ENCODE data around the gene ZNF268. TPM values are rescaled to one million over a fixed set of nuclear protein-coding genes. Genes with fewer than 3 reads are reported as not detected.

Gene ZNF268
- total RNA-seq, 4 donors from 2014 or later: 15.5 to 36.9 (median 19.0) TPM

DNA sequence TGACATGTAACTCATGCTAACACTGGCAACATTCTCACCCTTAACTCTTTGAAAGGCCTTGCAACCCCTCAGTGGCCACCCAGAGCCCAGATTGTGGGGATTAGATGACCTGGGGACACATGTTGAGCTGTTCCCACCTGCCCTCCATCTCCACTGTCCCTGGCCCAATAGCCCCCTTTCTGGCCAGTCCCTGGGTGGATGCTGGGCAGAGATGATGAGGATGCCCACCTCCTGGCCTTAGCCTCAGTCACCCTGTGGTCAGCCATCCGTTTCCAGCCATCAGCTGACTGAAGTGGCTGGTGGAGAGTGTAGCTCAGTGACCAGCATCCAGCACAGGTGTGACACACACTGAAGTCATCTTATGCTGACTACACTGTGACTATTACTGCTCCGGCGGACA, 49.7 kb downstream of the ZNF268 start:
- Histone ChIP-seq H3K27ac (no peak overlapping the region), H3K36me3 (no peaks in the 10 kb centered on the region), H3K4me3 (no peak overlapping the region), H3K9me3 (peaks cover 0 to 23% (median 0%) of the 10 kb centered on the region in 3 donors), H3K27me3 (peaks cover 18% of the 10 kb centered on the region), H3K4me1 (no peaks in the 10 kb centered on the region)
- TF ChIP-seq POLR2AphosphoS5 (IDR thresholded peaks at IDR 0.05) (no peak), EP300 (IDR thresholded peaks at IDR 0.05) (no peak), POLR2A (IDR thresholded peaks at IDR 0.05) (no peak)
- TF ChIP-seq, protein P1, sequence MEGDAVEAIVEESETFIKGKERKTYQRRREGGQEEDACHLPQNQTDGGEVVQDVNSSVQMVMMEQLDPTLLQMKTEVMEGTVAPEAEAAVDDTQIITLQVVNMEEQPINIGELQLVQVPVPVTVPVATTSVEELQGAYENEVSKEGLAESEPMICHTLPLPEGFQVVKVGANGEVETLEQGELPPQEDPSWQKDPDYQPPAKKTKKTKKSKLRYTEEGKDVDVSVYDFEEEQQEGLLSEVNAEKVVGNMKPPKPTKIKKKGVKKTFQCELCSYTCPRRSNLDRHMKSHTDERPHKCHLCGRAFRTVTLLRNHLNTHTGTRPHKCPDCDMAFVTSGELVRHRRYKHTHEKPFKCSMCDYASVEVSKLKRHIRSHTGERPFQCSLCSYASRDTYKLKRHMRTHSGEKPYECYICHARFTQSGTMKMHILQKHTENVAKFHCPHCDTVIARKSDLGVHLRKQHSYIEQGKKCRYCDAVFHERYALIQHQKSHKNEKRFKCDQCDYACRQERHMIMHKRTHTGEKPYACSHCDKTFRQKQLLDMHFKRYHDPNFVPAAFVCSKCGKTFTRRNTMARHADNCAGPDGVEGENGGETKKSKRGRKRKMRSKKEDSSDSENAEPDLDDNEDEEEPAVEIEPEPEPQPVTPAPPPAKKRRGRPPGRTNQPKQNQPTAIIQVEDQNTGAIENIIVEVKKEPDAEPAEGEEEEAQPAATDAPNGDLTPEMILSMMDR (IDR thresholded peaks at IDR 0.05): no peak
- no peak for ATAC-seq
- no CpG with 5 or more reads among the region's 3 CpGs for WGBS, 2 donors (ENCODE audit: low coverage in 1 of 2)

DNA sequence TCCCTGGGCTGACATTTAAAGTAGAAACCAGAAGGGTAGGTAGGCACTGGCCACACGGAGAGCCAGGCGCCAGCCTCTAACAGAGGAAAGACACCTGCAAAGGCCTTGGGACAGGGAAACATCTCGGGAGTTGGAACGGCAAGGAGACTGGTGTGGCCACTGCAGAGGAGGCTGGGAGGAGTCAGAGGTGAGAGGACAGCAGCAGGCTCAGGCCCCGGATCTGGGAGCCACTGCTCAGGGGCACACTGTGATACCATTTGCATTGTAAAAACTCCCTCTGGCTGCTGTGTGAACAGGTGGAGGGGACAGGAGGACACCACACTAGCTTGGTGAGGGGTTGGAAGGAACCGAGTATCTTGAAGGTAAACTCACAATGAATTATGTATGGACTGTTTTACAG, 51.7 kb downstream of the ZNF268 start:
- 85 to 96% methylated on average over 4 to 5 of the region's 6 CpGs for WGBS, 2 donors (ENCODE audit: low coverage in 1 of 2)
- TF ChIP-seq POLR2AphosphoS5 (IDR thresholded peaks at IDR 0.05): no peak
- TF ChIP-seq EP300 (IDR thresholded peaks at IDR 0.05): no peak
- TF ChIP-seq, protein P1 (IDR thresholded peaks at IDR 0.05): no peak
- TF ChIP-seq POLR2A (IDR thresholded peaks at IDR 0.05): no peak
- Histone ChIP-seq H3K27ac (no peak overlapping the region), H3K4me1 (no peaks in the 10 kb centered on the region), H3K9me3 (peaks cover 0 to 40% (median 0%) of the 10 kb centered on the region in 3 donors), H3K27me3 (peaks cover 29% of the 10 kb centered on the region), H3K36me3 (no peaks in the 10 kb centered on the region), H3K4me3 (no peak overlapping the region)
- no peak for ATAC-seq

DNA sequence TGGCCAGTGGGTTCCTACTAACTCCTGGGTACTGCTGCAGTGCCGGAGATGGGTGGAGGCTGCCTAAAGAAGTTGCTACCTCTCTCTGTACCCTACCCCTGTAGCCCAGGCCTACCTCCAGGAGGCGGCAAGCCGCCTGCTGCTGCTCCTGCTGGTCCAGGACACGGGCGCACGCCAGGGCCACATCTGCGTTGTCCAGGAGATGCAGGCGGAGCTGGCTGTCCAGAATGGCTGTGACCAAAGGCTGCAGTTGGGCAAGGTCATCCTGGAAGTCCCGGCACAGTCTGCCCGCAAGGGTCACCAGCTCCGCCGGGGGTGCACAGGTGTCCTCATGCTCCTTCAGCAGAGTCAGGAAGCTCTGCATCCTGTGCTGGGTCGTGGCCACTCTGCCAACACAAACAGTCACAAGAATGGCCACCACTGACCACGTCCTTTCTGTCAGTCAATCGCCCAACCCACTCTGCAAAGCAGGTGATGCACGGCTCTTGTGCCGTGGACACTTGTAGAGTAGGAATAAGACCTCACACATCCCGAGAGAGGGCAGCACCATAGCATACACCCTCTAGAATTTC, 52.8 kb downstream of the ZNF268 start:
- WGBS, 2 donors (ENCODE audit: low coverage in 1 of 2): 40 to 85% methylated on average over 1 to 4 of the region's 18 CpGs
- Histone ChIP-seq H3K27me3 (peaks cover 34% of the 10 kb centered on the region), H3K27ac (no peak overlapping the region), H3K9me3 (peaks cover 0 to 35% (median 0%) of the 10 kb centered on the region in 3 donors), H3K36me3 (no peaks in the 10 kb centered on the region), H3K4me1 (no peaks in the 10 kb centered on the region), H3K4me3 (no peak overlapping the region)
- ATAC-seq: no peak
- TF ChIP-seq EP300 (IDR thresholded peaks at IDR 0.05) (no peak), POLR2A (IDR thresholded peaks at IDR 0.05) (no peak), POLR2AphosphoS5 (IDR thresholded peaks at IDR 0.05) (no peak)
- TF ChIP-seq, protein P1 (IDR thresholded peaks at IDR 0.05): no peak

DNA sequence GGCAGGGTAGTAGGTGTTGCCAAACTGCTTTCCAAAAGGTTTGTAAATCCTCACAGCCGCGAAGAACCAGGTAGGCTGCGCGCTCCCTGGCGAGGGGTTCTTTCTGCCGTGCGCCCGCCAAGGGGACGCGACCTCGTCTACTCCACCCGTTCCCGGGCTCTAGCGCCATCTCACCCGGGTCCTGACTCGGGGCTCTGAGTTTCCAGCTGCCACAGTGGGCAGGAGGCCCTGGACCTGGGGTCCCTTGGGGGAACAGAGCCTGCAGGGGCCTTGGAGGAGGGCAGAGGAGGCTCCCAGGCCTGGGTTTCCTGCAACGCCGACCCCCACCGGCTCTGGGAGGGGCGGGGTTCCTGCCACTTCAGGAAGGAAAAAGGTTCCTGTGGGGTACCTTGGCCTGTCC, 53.7 kb downstream of the ZNF268 start:
- TF ChIP-seq POLR2AphosphoS5 (IDR thresholded peaks at IDR 0.05) (no peak), EP300 (IDR thresholded peaks at IDR 0.05) (no peak), POLR2A (IDR thresholded peaks at IDR 0.05) (no peak)
- TF ChIP-seq, protein P1 (IDR thresholded peaks at IDR 0.05): no peak
- no CpG with 5 or more reads among the region's 20 CpGs for WGBS, 2 donors (ENCODE audit: low coverage in 1 of 2)
- no peak overlapping the region for H3K27ac ChIP-seq
- peaks cover 0 to 35% (median 0%) of the 10 kb centered on the region in 3 donors for H3K9me3 ChIP-seq
- peaks cover 38% of the 10 kb centered on the region for H3K27me3 ChIP-seq
- ATAC-seq: no peak
- no peak overlapping the region for H3K4me3 ChIP-seq
- H3K36me3 ChIP-seq: no peaks in the 10 kb centered on the region
- no peaks in the 10 kb centered on the region for H3K4me1 ChIP-seq

DNA sequence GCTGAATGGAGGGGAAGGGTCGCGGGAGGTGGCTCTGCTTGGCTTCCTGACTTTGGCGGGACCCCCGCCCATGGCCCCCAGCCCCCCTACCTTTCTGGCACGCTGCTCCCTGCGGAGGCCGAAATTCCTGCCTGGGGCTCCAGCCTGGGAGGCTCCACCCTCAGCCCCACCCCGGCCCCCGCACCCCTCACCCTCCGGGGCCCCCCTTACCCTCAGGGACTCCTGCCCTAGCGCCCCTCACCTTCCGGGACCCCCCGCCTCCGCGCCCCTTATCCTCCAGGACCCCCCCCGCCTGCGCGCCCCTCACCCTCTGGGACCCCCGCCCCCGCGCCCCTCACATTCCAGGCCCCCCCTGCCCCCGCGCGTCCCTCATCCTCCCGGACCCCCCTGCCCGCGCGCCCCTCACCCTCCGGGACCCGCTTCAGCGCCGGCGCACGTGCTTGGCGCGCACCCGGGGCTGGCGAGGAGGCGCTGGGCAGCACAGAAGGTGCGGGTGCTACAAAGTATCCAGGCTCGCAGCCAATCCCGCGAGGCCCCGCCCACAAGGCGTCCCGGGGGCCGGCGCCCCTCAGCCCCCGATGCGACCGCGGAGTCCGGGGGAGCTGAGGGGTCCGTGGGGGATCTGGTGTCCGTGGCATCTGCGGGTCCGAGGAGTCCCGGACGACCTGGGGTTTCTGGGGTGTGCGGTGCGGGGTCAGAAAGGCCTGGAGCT, 54.3 kb downstream of the ZNF268 start, which contains the start of gene ANHX:
ANHX (minus strand) TSS at position 477 of the 712 bp plus-strand sequence. CDS start 1,521 bp downstream, outside the sequence.
- no peaks in the 10 kb centered on the region for H3K36me3 ChIP-seq
- H3K4me3 ChIP-seq: no peak within 1 kb of the TSS
- ATAC-seq: no peak
- 73% methylated on average over 3 of the region's 61 CpGs; no CpG with 5 or more reads in 1 of the 2 donors for WGBS, 2 donors (ENCODE audit: low coverage in 1 of 2)
- H3K9me3 ChIP-seq: peaks cover 0 to 35% (median 0%) of the 10 kb centered on the region in 3 donors
- no peak within 1 kb of the TSS for H3K27ac ChIP-seq
- H3K27me3 ChIP-seq: peaks cover 44% of the 10 kb centered on the region
- TF ChIP-seq EP300 (IDR thresholded peaks at IDR 0.05) (no peak), POLR2AphosphoS5 (IDR thresholded peaks at IDR 0.05) (no peak), POLR2A (IDR thresholded peaks at IDR 0.05) (no peak)
- TF ChIP-seq, protein P1 (IDR thresholded peaks at IDR 0.05): no peak
- H3K4me1 ChIP-seq: no peaks in the 10 kb centered on the region
